ENCODE data around the gene DUSP2.
A peak's percentile ranks its signal among the peaks of the same experiment; 100 is the strongest.
"Not testable (repeated sequence)": the region's sequence is repeated elsewhere in the genome, so short reads cannot be mapped to it uniquely, and the experiment has no call there.

Gene DUSP2

GRCh38 chr2:96170626-96171025 is 25.4 kb upstream of the DUSP2 start:
- H3K36me3 Mint-ChIP-seq, result no peaks in the 10 kb centered on the region
- H3K4me3 Mint-ChIP-seq, result no peak overlapping the region
- no peaks in the 10 kb centered on the region for H3K9me3 Mint-ChIP-seq
- DNase-seq (ENCODE audit: low spot score in 2 of 2), result no peak
- no peak for ATAC-seq
- peaks cover 39% of the 10 kb centered on the region for H3K4me1 Mint-ChIP-seq
- H3K27ac Mint-ChIP-seq, result peak overlapping the region; percentile 29

GRCh38 chr2:96169868-96170507 is 24.7 kb upstream of the DUSP2 start:
- Mint-ChIP-seq H3K4me1 (peaks cover 42% of the 10 kb centered on the region), H3K27ac (no peak overlapping the region), H3K36me3 (peaks cover under 1% of the 10 kb centered on the region), H3K4me3 (no peak overlapping the region), H3K9me3 (no peaks in the 10 kb centered on the region)
- no peak for ATAC-seq
- no peak for DNase-seq (ENCODE audit: low spot score in 2 of 2)

GRCh38 chr2:96167407-96168013 is 22.3 kb upstream of the DUSP2 start:
- no peak overlapping the region for H3K27ac Mint-ChIP-seq
- peaks cover 23% of the 10 kb centered on the region for H3K36me3 Mint-ChIP-seq
- no peak for ATAC-seq
- H3K4me3 Mint-ChIP-seq, result peak overlapping the region; percentile 9
- H3K4me1 Mint-ChIP-seq, result peaks cover 55% of the 10 kb centered on the region
- H3K9me3 Mint-ChIP-seq, result no peaks in the 10 kb centered on the region
- DNase-seq (ENCODE audit: low spot score in 2 of 2), result no peak

GRCh38 chr2:96164459-96165184 is 19.4 kb upstream of the DUSP2 start:
- Mint-ChIP-seq H3K9me3 (peaks cover 3% of the 10 kb centered on the region), H3K4me3 (peak overlapping the region; percentile 79), H3K27ac (peak overlapping the region; percentile 98), H3K4me1 (peaks cover 70% of the 10 kb centered on the region), H3K36me3 (peaks cover 30% of the 10 kb centered on the region)
- ATAC-seq (peak; percentile 91), DNase-seq (ENCODE audit: low spot score in 2 of 2) (peak; percentile 70 to 93)

- Mint-ChIP-seq H3K27ac (peak overlapping the region; percentile 98), H3K4me3 (peak overlapping the region; percentile 79), H3K36me3 (peaks cover 36% of the 10 kb centered on the region), H3K4me1 (peaks cover 77% of the 10 kb centered on the region), H3K9me3 (peaks cover 3% of the 10 kb centered on the region)
- ATAC-seq (peak; percentile 72), DNase-seq (ENCODE audit: low spot score in 2 of 2) (peak; percentile 68 to 90)
Observed at GRCh38 chr2:96163768-96164429, 18.7 kb upstream of the DUSP2 start.

- Mint-ChIP-seq H3K4me3 (peak overlapping the region; percentile 79), H3K9me3 (peaks cover 3% of the 10 kb centered on the region), H3K4me1 (peaks cover 81% of the 10 kb centered on the region), H3K36me3 (peaks cover 36% of the 10 kb centered on the region), H3K27ac (peak overlapping the region; percentile 98)
- DNase-seq (ENCODE audit: low spot score in 2 of 2), result peak in 1 of 2 donors; percentile 71
- no peak for ATAC-seq
Observed at GRCh38 chr2:96163415-96163767, 18.2 kb upstream of the DUSP2 start.

- peak overlapping the region; percentile 79 for H3K4me3 Mint-ChIP-seq
- ATAC-seq (no peak), DNase-seq (ENCODE audit: low spot score in 2 of 2) (no peak)
- H3K4me1 Mint-ChIP-seq, result peaks cover 82% of the 10 kb centered on the region
- H3K36me3 Mint-ChIP-seq, result peaks cover 44% of the 10 kb centered on the region
- peak overlapping the region; percentile 98 for H3K27ac Mint-ChIP-seq
- H3K9me3 Mint-ChIP-seq, result peaks cover 3% of the 10 kb centered on the region
Observed at GRCh38 chr2:96161898-96162297, 16.7 kb upstream of the DUSP2 start.

- H3K36me3 Mint-ChIP-seq, result peaks cover 44% of the 10 kb centered on the region
- ATAC-seq; H3K9me3 Mint-ChIP-seq; DNase-seq (ENCODE audit: low spot score in 2 of 2); H3K4me3 Mint-ChIP-seq: not testable (repeated sequence)
- H3K4me1 Mint-ChIP-seq, result peaks cover 96% of the 10 kb centered on the region
- H3K27ac Mint-ChIP-seq, result peak overlapping the region; percentile 96
Observed at GRCh38 chr2:96160366-96160765, 15.1 kb upstream of the DUSP2 start.

- peaks cover 96% of the 10 kb centered on the region for H3K4me1 Mint-ChIP-seq
- no peak for ATAC-seq
- peak overlapping the region; percentile 74 for H3K4me3 Mint-ChIP-seq
- peaks cover 3% of the 10 kb centered on the region for H3K9me3 Mint-ChIP-seq
- peaks cover 37% of the 10 kb centered on the region for H3K36me3 Mint-ChIP-seq
- H3K27ac Mint-ChIP-seq, result peak overlapping the region; percentile 96
- DNase-seq (ENCODE audit: low spot score in 2 of 2), result no peak
Observed at GRCh38 chr2:96159084-96159830, 14.0 kb upstream of the DUSP2 start.

GRCh38 chr2:96158554-96158940 is 13.3 kb upstream of the DUSP2 start:
- H3K4me3 Mint-ChIP-seq, result peak overlapping the region; percentile 74

GRCh38 chr2:96157649-96158553 is 12.7 kb upstream of the DUSP2 start:
- Mint-ChIP-seq H3K4me1 (peaks cover 93% of the 10 kb centered on the region), H3K9me3 (peaks cover 3% of the 10 kb centered on the region), H3K4me3 (peak overlapping the region; percentile 74), H3K27ac (peak overlapping the region; percentile 96), H3K36me3 (peaks cover 26% of the 10 kb centered on the region)
- DNase-seq (ENCODE audit: low spot score in 2 of 2) (peak; percentile 80 to 94), ATAC-seq (peak; percentile 91)

More at GRCh38 chr2:96158554-96158940, 13.3 kb upstream of the DUSP2 start:
- peaks cover 30% of the 10 kb centered on the region for H3K36me3 Mint-ChIP-seq
- DNase-seq (ENCODE audit: low spot score in 2 of 2) (no peak), ATAC-seq (no peak)
- peaks cover 93% of the 10 kb centered on the region for H3K4me1 Mint-ChIP-seq
- peaks cover 3% of the 10 kb centered on the region for H3K9me3 Mint-ChIP-seq
- H3K27ac Mint-ChIP-seq, result peak overlapping the region; percentile 96

- Mint-ChIP-seq H3K4me3 (peak overlapping the region; percentile 74), H3K27ac (peak overlapping the region; percentile 96), H3K9me3 (peaks cover 3% of the 10 kb centered on the region), H3K4me1 (peaks cover 93% of the 10 kb centered on the region), H3K36me3 (peaks cover 20% of the 10 kb centered on the region)
- DNase-seq (ENCODE audit: low spot score in 2 of 2) (no peak), ATAC-seq (peak; percentile 2)
Observed at GRCh38 chr2:96156926-96157648, 11.8 kb upstream of the DUSP2 start.

GRCh38 chr2:96156011-96156820 is 11.0 kb upstream of the DUSP2 start:
- DNase-seq (ENCODE audit: low spot score in 2 of 2) (peak; percentile 47 to 79), ATAC-seq (peak; percentile 69)
- peaks cover 93% of the 10 kb centered on the region for H3K4me1 Mint-ChIP-seq
- H3K9me3 Mint-ChIP-seq, result peaks cover 3% of the 10 kb centered on the region
- H3K4me3 Mint-ChIP-seq, result peak overlapping the region; percentile 74
- H3K36me3 Mint-ChIP-seq, result peaks cover 14% of the 10 kb centered on the region
- H3K27ac Mint-ChIP-seq, result peak overlapping the region; percentile 96

All from stimulated activated effector memory CD8-positive, alpha-beta T cell treated with anti-CD3 and anti-CD28 coated beads, Interleukin-12 subunit alpha, Interleukin-12 subunit beta, amount 100 ng/mL, for 72 hours (primary cell).